ENCODE measurements around the gene GGTLC3.
"Not testable (repeated sequence)": the region's sequence is repeated elsewhere in the genome, so short reads cannot be mapped to it uniquely, and the experiment has no call there.

DNA sequence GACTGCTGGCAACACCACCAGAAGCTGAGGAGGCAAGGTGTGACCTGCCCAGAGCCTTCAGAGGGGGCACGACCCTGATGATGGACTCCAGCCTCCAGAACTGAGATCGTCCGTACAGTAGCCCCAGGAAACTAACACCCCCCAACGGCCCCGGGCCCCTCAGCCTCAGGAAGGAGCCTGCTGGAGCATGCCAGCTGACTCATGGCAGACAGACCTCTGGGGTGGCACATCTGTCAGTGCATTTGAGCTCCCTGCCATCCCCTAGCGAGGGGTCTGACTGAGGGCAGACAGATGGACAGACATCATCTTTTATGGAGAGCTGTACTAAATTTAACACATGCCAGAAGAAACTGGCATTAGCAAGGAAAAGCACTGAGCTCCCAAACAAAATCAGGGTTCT, 22.0 kb upstream of the GGTLC3 start:
- not testable (repeated sequence) for TF ChIP-seq SP1 (IDR thresholded peaks at IDR 0.05; ENCODE audit: low read depth, low read length); CBFB (IDR thresholded peaks at IDR 0.05; ENCODE audit: low read depth); POLR2AphosphoS5 (IDR thresholded peaks at IDR 0.05; ENCODE audit: low read length); SREBF2 (IDR thresholded peaks at IDR 0.05; ENCODE audit: low read length); RAD21 (IDR thresholded peaks at IDR 0.05; ENCODE audit: insufficient read depth, low read depth, low read length); ZNF24 (IDR thresholded peaks at IDR 0.05); CEBPB (IDR thresholded peaks at IDR 0.05; ENCODE audit: borderline replicate concordance in 1 of 2, low read depth in 2 of 2, low read length in 2 of 2); YY1 (IDR thresholded peaks at IDR 0.05; ENCODE audit: low read depth, low read length); ZNF384 (IDR thresholded peaks at IDR 0.05; ENCODE audit: borderline replicate concordance, low read depth, low read length); ZZZ3 (IDR thresholded peaks at IDR 0.05; ENCODE audit: control insufficient read depth, insufficient read length, low read depth); DPF2 (IDR thresholded peaks at IDR 0.05); JUNB (IDR thresholded peaks at IDR 0.05); NFXL1 (IDR thresholded peaks at IDR 0.05; ENCODE audit: borderline replicate concordance)
- TF ChIP-seq, protein P1, sequence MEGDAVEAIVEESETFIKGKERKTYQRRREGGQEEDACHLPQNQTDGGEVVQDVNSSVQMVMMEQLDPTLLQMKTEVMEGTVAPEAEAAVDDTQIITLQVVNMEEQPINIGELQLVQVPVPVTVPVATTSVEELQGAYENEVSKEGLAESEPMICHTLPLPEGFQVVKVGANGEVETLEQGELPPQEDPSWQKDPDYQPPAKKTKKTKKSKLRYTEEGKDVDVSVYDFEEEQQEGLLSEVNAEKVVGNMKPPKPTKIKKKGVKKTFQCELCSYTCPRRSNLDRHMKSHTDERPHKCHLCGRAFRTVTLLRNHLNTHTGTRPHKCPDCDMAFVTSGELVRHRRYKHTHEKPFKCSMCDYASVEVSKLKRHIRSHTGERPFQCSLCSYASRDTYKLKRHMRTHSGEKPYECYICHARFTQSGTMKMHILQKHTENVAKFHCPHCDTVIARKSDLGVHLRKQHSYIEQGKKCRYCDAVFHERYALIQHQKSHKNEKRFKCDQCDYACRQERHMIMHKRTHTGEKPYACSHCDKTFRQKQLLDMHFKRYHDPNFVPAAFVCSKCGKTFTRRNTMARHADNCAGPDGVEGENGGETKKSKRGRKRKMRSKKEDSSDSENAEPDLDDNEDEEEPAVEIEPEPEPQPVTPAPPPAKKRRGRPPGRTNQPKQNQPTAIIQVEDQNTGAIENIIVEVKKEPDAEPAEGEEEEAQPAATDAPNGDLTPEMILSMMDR (IDR thresholded peaks at IDR 0.05 in 2 of 3, conservative IDR thresholded peaks at IDR 0.05 in 1 of 3; ENCODE audit: control insufficient read depth in 2 of 3, extremely low read depth in 1 of 3, insufficient read depth in 1 of 3, low read depth in 3 of 3, low read length in 3 of 3), result not testable (repeated sequence)
